ENCODE data around the gene PRKD2. TPM values are rescaled to one million over a fixed set of nuclear protein-coding genes. Genes with fewer than 3 reads are reported as not detected.

Gene PRKD2
- total and polyA plus RNA-seq, 10 of the 15 experiments (the other 5 are each of a cell fraction or from before 2014, with no cell fraction given): 2.3 to 98.8 (median 32.9) TPM

DNA sequence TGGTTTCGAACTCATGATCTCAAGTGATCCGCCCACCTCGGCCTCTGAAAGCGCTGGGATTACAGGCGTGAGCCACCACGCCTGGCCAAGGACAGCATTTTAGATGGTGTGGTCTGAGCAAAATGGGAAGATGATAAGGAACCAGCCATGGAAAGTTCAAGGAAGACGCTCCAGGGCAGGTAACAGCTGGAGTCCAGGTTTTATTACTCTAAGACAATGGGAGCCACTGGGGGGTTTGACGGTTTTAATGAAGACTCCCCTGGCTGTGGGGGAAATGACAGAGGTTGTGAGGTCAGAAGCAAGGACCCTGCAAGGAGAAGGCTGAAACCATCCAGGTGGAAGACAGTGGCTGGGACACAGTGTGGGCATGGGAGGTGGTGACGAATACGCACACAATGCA lies 20.9 kb downstream of the PRKD2 start:
- H3K4me2 ChIP-seq (ENCODE audit: control insufficient read depth, insufficient read depth): no peak overlapping the region
- no peak for ATAC-seq
- WGBS (ENCODE audit: insufficient coverage, insufficient replicate concordance, low lambda C conversion rate, missing lambda C conversion rate): 89% methylated on average over 10 of the region's 10 CpGs
- no peak for FAIRE-seq
- H3K4me3 ChIP-seq: no peak overlapping the region
- H3K4me1 ChIP-seq (ENCODE audit: control insufficient read depth, insufficient read depth, low read length): no peaks in the 10 kb centered on the region
- ChIA-PET POLR2A (no interaction called here), CTCF (interaction anchor here (0.6 kb wide), 1 partner anchor 176 kb away, joined by 5 read pairs; no protein-coding TSS in a partner anchor), RAD21 (ENCODE audit: unreplicated experiment) (no interaction called here), SMC1A (ENCODE audit: uncharacterized antibody, unreplicated experiment) (no interaction called here)
- H3K9ac ChIP-seq (ENCODE audit: control insufficient read depth, insufficient read depth, low read length): no peak overlapping the region
- intact Hi-C loops (cut with micrococcal nuclease; ENCODE audit: unreplicated experiment): no loop called here
- no peaks in the 10 kb centered on the region for H4K20me1 ChIP-seq (ENCODE audit: control insufficient read depth, insufficient read depth)
- no peak overlapping the region for H2AFZ ChIP-seq (ENCODE audit: control insufficient read depth, low read depth, low read length)
- BruUV-seq (replicated peaks): no TSS peak
- DNase-seq (ENCODE audit: low read depth, low spot score): no peak
- peaks cover 42 to 48% of the 10 kb centered on the region in 2 experiments for H3K36me3 ChIP-seq (ENCODE audit: control insufficient read depth in 2 of 2, insufficient read depth in 2 of 2, low read length in 1 of 2)
- H3K79me2 ChIP-seq (ENCODE audit: control insufficient read depth, insufficient read depth, low read length): no peaks in the 10 kb centered on the region
- no peak overlapping the region for H3K27ac ChIP-seq (ENCODE audit: control insufficient read depth, insufficient read depth)
- H3K9me3 ChIP-seq (replicated peaks; ENCODE audit: control insufficient read depth, insufficient read depth, low read length): no peaks in the 10 kb centered on the region; the same call in 2 of the 3 replicates
- in situ Hi-C loops (cut with MboI): no loop called here
- TF ChIP-seq TAF1 (IDR thresholded peaks at IDR 0.05; ENCODE audit: borderline replicate concordance, low read depth, low read length) (no peak), SP1 (IDR thresholded peaks at IDR 0.05; ENCODE audit: low read depth, low read length) (no peak), SMAD5 (IDR thresholded peaks at IDR 0.05; ENCODE audit: low read depth) (no peak)
- TF ChIP-seq, protein P1, sequence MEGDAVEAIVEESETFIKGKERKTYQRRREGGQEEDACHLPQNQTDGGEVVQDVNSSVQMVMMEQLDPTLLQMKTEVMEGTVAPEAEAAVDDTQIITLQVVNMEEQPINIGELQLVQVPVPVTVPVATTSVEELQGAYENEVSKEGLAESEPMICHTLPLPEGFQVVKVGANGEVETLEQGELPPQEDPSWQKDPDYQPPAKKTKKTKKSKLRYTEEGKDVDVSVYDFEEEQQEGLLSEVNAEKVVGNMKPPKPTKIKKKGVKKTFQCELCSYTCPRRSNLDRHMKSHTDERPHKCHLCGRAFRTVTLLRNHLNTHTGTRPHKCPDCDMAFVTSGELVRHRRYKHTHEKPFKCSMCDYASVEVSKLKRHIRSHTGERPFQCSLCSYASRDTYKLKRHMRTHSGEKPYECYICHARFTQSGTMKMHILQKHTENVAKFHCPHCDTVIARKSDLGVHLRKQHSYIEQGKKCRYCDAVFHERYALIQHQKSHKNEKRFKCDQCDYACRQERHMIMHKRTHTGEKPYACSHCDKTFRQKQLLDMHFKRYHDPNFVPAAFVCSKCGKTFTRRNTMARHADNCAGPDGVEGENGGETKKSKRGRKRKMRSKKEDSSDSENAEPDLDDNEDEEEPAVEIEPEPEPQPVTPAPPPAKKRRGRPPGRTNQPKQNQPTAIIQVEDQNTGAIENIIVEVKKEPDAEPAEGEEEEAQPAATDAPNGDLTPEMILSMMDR (IDR thresholded peaks at IDR 0.05 in 2 of 3, conservative IDR thresholded peaks at IDR 0.05 in 1 of 3; ENCODE audit: control insufficient read depth in 2 of 3, extremely low read depth in 1 of 3, insufficient read depth in 1 of 3, low read depth in 3 of 3, low read length in 3 of 3): no peak
- H3K27me3 ChIP-seq (replicated peaks in 1 of 2; ENCODE audit: control insufficient read depth in 2 of 2, insufficient read depth in 2 of 2, low read length in 1 of 2): no peaks in the 10 kb centered on the region

DNA sequence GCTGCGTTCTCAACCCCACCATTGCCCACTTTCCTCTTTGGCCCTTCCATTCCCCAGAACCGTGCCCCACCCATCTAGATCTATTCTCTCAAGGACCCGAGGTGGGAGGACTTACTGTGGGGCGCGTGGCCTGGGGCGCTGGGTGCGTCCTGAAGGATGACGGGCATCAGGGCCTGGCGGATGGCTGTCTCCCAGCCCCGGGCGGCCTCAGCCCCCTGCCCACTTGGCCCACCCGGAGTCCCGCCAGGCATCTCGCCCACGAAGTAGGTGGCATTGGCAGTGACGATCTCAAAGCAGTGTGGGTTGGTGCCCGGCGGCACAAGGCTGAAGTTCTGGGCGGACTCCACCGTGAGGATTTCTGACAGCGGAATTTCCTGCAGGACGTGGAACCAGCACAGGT lies 23.2 kb downstream of the PRKD2 start:
- no peaks in the 10 kb centered on the region for H3K27me3 ChIP-seq (replicated peaks in 1 of 2; ENCODE audit: control insufficient read depth in 2 of 2, insufficient read depth in 2 of 2, low read length in 1 of 2)
- no peak overlapping the region for H3K27ac ChIP-seq (ENCODE audit: control insufficient read depth, insufficient read depth)
- DNase-seq (ENCODE audit: low read depth, low spot score) (no peak), FAIRE-seq (no peak), ATAC-seq (no peak)
- H3K9ac ChIP-seq (ENCODE audit: control insufficient read depth, insufficient read depth, low read length): no peak overlapping the region
- CTCF ChIA-PET: no interaction called here
- H3K4me2 ChIP-seq (ENCODE audit: control insufficient read depth, insufficient read depth): no peak overlapping the region
- 96% methylated on average over 22 of the region's 22 CpGs for WGBS (ENCODE audit: insufficient coverage, insufficient replicate concordance, low lambda C conversion rate, missing lambda C conversion rate)
- H3K79me2 ChIP-seq (ENCODE audit: control insufficient read depth, insufficient read depth, low read length): no peaks in the 10 kb centered on the region
- no TSS peak for BruUV-seq (replicated peaks)
- no peak overlapping the region for H3K4me3 ChIP-seq
- no peaks in the 10 kb centered on the region for H3K4me1 ChIP-seq (ENCODE audit: control insufficient read depth, insufficient read depth, low read length)
- no peak overlapping the region for H2AFZ ChIP-seq (ENCODE audit: control insufficient read depth, low read depth, low read length)
- no peaks in the 10 kb centered on the region; the same call in 2 of the 3 replicates for H3K9me3 ChIP-seq (replicated peaks; ENCODE audit: control insufficient read depth, insufficient read depth, low read length)
- RAD21 ChIA-PET (ENCODE audit: unreplicated experiment): no interaction called here
- peaks cover 49% of the 10 kb centered on the region in 2 experiments for H3K36me3 ChIP-seq (ENCODE audit: control insufficient read depth in 2 of 2, insufficient read depth in 2 of 2, low read length in 1 of 2)
- POLR2A ChIA-PET: no interaction called here
- SMC1A ChIA-PET (ENCODE audit: uncharacterized antibody, unreplicated experiment): no interaction called here
- intact Hi-C loops (cut with micrococcal nuclease; ENCODE audit: unreplicated experiment): loop anchor here (5.0 kb wide), 1 partner anchor 34 kb away; no protein-coding TSS in a partner anchor
- in situ Hi-C loops (cut with MboI): no loop called here
- no peaks in the 10 kb centered on the region for H4K20me1 ChIP-seq (ENCODE audit: control insufficient read depth, insufficient read depth)
- no peak for TF ChIP-seq BACH1 (IDR thresholded peaks at IDR 0.05; ENCODE audit: borderline replicate concordance)
- no peak for TF ChIP-seq MEF2B (IDR thresholded peaks at IDR 0.05; ENCODE audit: partially characterized antibody, poor library complexity, severe bottlenecking)
- no peak for TF ChIP-seq RAD51 (IDR thresholded peaks at IDR 0.05)
- TF ChIP-seq RUNX3 (IDR thresholded peaks at IDR 0.05; ENCODE audit: low read length): no peak
- no peak for TF ChIP-seq RB1 (IDR thresholded peaks at IDR 0.05; ENCODE audit: borderline replicate concordance)
- TF ChIP-seq, protein P2, sequence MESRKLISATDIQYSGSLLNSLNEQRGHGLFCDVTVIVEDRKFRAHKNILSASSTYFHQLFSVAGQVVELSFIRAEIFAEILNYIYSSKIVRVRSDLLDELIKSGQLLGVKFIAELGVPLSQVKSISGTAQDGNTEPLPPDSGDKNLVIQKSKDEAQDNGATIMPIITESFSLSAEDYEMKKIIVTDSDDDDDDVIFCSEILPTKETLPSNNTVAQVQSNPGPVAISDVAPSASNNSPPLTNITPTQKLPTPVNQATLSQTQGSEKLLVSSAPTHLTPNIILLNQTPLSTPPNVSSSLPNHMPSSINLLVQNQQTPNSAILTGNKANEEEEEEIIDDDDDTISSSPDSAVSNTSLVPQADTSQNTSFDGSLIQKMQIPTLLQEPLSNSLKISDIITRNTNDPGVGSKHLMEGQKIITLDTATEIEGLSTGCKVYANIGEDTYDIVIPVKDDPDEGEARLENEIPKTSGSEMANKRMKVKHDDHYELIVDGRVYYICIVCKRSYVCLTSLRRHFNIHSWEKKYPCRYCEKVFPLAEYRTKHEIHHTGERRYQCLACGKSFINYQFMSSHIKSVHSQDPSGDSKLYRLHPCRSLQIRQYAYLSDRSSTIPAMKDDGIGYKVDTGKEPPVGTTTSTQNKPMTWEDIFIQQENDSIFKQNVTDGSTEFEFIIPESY (IDR thresholded peaks at IDR 0.05): no peak
- no peak for TF ChIP-seq RAD21 (IDR thresholded peaks at IDR 0.05; ENCODE audit: insufficient read depth, low read depth, low read length)
- TF ChIP-seq, protein P3, sequence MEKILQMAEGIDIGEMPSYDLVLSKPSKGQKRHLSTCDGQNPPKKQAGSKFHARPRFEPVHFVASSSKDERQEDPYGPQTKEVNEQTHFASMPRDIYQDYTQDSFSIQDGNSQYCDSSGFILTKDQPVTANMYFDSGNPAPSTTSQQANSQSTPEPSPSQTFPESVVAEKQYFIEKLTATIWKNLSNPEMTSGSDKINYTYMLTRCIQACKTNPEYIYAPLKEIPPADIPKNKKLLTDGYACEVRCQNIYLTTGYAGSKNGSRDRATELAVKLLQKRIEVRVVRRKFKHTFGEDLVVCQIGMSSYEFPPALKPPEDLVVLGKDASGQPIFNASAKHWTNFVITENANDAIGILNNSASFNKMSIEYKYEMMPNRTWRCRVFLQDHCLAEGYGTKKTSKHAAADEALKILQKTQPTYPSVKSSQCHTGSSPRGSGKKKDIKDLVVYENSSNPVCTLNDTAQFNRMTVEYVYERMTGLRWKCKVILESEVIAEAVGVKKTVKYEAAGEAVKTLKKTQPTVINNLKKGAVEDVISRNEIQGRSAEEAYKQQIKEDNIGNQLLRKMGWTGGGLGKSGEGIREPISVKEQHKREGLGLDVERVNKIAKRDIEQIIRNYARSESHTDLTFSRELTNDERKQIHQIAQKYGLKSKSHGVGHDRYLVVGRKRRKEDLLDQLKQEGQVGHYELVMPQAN (conservative IDR thresholded peaks at IDR 0.05): no peak
- TF ChIP-seq EGR1 (IDR thresholded peaks at IDR 0.05; ENCODE audit: borderline replicate concordance in 1 of 2, low read depth in 2 of 2, low read length in 2 of 2): no peak

Data from GM12878 (cell line).